ENCODE results near the gene FIG4. TPM values are rescaled to one million over a fixed set of nuclear protein-coding genes. Genes with fewer than 3 reads are reported as not detected.
"Not testable (repeated sequence)": the region's sequence is repeated elsewhere in the genome, so short reads cannot be mapped to it uniquely, and the experiment has no call there.

FIG4 gene
- total and polyA plus RNA-seq, 2 of the 13 experiments (the other 11 are each of a cell fraction or from before 2014, with no cell fraction given), result 5.5 to 7.9 TPM

DNA sequence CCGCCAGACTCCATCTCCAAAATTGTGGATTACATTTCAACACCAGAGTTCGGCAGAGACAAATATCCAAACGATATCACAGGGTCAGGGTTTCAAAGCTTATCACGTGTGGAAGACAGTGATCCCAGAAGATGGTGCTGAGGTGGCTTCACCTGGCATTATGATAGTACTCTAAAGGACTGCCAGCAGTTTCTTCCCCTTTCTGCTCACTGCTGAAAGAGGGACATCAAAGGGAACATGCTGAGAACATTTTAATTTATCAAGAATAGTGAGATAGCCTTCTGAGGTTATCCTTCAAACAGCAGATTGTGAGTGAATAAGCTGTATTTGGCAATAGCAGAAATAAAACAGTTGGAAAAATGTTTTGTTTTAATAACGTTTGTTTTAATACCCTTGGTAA is 79.7 kb downstream of the FIG4 start:
- Histone ChIP-seq H3K9me3 (ENCODE audit: low read length) (no peaks in the 10 kb centered on the region), H3K79me2 (ENCODE audit: insufficient read depth, low read length) (no peaks in the 10 kb centered on the region), H3K9ac (ENCODE audit: insufficient read depth, low read depth, low read length) (no peak overlapping the region), H3K27me3 (ENCODE audit: control insufficient read depth in 1 of 2, insufficient read depth in 2 of 2, low read length in 2 of 2) (no peaks in the 10 kb centered on the region), H3K4me3 (replicated peaks in 1 of 3; ENCODE audit: insufficient read depth in 1 of 3, low read depth in 2 of 3, low read length in 3 of 3) (no peak overlapping the region), H4K20me1 (ENCODE audit: insufficient read depth, low read length) (no peaks in the 10 kb centered on the region), H3K27ac (ENCODE audit: extremely low read length, insufficient read depth, low read length) (no peak overlapping the region), H3K4me1 (ENCODE audit: insufficient read depth, low read length) (no peaks in the 10 kb centered on the region), H3K4me2 (ENCODE audit: low read depth, low read length) (no peak overlapping the region), H2AFZ (ENCODE audit: low read length) (no peak overlapping the region), H3K36me3 (replicated peaks in 1 of 2; ENCODE audit: control insufficient read depth in 1 of 2, insufficient read depth in 2 of 2, low read length in 2 of 2) (no peaks in the 10 kb centered on the region)
- FAIRE-seq, result no peak
- in situ Hi-C loops (cut with HindIII; ENCODE audit: extremely low pct_ligation_motif_present, low pct_unique_long_range_greater_than_20kb), result no loop called here
- BruUV-seq (replicated peaks), result no TSS peak
- ATAC-seq, result no peak
- CTCF ChIA-PET (ENCODE audit: low intra/inter-chr PET ratio, low total read pairs), result no interaction called here
- POLR2A ChIA-PET, result no interaction called here
- TF ChIP-seq, protein P1, sequence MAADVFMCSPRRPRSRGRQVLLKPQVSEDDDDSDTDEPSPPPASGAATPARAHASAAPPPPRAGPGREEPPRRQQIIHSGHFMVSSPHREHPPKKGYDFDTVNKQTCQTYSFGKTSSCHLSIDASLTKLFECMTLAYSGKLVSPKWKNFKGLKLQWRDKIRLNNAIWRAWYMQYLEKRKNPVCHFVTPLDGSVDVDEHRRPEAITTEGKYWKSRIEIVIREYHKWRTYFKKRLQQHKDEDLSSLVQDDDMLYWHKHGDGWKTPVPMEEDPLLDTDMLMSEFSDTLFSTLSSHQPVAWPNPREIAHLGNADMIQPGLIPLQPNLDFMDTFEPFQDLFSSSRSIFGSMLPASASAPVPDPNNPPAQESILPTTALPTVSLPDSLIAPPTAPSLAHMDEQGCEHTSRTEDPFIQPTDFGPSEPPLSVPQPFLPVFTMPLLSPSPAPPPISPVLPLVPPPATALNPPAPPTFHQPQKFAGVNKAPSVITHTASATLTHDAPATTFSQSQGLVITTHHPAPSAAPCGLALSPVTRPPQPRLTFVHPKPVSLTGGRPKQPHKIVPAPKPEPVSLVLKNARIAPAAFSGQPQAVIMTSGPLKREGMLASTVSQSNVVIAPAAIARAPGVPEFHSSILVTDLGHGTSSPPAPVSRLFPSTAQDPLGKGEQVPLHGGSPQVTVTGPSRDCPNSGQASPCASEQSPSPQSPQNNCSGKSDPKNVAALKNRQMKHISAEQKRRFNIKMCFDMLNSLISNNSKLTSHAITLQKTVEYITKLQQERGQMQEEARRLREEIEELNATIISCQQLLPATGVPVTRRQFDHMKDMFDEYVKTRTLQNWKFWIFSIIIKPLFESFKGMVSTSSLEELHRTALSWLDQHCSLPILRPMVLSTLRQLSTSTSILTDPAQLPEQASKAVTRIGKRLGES (CRISPR knock-in tag; IDR thresholded peaks at IDR 0.05; ENCODE audit: borderline replicate concordance), result no peak
- WGBS (ENCODE audit: low lambda C conversion rate), result 75% methylated on average over 5 of the region's 5 CpGs
- no peak for DNase-seq (ENCODE audit: low spot score)
- intact Hi-C loops (cut with micrococcal nuclease; ENCODE audit: unreplicated experiment), result no loop called here

DNA sequence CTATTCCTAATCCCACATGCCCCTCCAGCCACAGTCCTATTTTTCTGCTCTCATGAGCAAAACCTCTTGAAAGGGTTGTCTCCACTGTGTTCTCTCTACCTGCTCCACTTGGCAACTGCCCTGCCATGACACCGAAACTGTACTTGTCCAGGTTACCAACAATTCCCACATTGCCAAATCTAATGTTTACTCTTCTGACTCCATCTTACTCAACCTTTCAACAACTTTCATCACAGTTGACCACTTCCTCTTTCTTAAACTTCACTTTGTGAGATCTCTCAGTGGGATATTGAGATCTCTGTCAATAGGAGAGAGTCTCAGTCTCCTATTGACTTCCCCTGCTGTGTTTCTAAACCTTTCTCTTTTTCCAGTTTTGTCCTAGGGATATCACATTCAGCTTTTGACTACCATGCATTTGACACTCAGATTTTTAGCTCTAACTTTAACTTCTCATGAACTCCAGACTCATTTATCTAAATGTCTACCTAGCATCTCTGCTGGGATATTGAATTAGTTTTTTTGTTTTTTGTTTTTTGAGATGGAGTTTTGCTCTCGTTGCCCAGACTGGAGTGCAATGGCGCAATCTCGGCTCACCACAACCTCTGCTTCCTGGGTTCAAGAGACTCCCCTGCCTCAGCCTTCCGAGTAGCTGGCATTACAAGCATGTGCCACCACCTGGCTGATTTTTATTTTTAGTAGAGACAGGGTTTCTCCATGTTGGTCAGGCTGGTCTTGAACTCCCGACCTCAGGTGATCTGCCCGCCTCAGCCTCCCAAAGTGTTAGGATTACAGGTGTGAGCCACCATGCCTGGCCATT is 81.1 kb downstream of the FIG4 start:
- POLR2A ChIA-PET; H4K20me1 ChIP-seq (ENCODE audit: insufficient read depth, low read length); H3K4me3 ChIP-seq (replicated peaks in 1 of 3; ENCODE audit: insufficient read depth in 1 of 3, low read depth in 2 of 3, low read length in 3 of 3); BruUV-seq (replicated peaks); H3K79me2 ChIP-seq (ENCODE audit: insufficient read depth, low read length); H2AFZ ChIP-seq (ENCODE audit: low read length); H3K9me3 ChIP-seq (ENCODE audit: low read length); CTCF ChIA-PET (ENCODE audit: low intra/inter-chr PET ratio, low total read pairs); DNase-seq (ENCODE audit: low spot score); H3K4me1 ChIP-seq (ENCODE audit: insufficient read depth, low read length); H3K36me3 ChIP-seq (replicated peaks in 1 of 2; ENCODE audit: control insufficient read depth in 1 of 2, insufficient read depth in 2 of 2, low read length in 2 of 2); intact Hi-C loops (cut with micrococcal nuclease; ENCODE audit: unreplicated experiment); H3K27ac ChIP-seq (ENCODE audit: extremely low read length, insufficient read depth, low read length); in situ Hi-C loops (cut with HindIII; ENCODE audit: extremely low pct_ligation_motif_present, low pct_unique_long_range_greater_than_20kb); ATAC-seq; H3K4me2 ChIP-seq (ENCODE audit: low read depth, low read length); H3K27me3 ChIP-seq (ENCODE audit: control insufficient read depth in 1 of 2, insufficient read depth in 2 of 2, low read length in 2 of 2); H3K9ac ChIP-seq (ENCODE audit: insufficient read depth, low read depth, low read length); FAIRE-seq: not testable (repeated sequence)
- 99% methylated on average over 7 of the region's 7 CpGs for WGBS (ENCODE audit: low lambda C conversion rate)

Measured in HepG2 (cell line).